Measurements from ENCODE around the gene GNG4. TPM values are rescaled to one million over a fixed set of nuclear protein-coding genes. Genes with fewer than 3 reads are reported as not detected.

GNG4 gene
- total RNA-seq, 1 experiment from 2014 or later = 34.4 TPM

GRCh38 chr1:235688096-235688495 lies 38.5 kb upstream of the GNG4 start:
- Histone ChIP-seq H2BK120ac (ENCODE audit: low read depth, low read length, poor library complexity, severe bottlenecking) (no peak overlapping the region), H4K20me1 (ENCODE audit: control insufficient read depth, insufficient read depth, insufficient read length) (no peaks in the 10 kb centered on the region), H3T11ph (ENCODE audit: low read length) (no peak overlapping the region), H4K91ac (ENCODE audit: insufficient read length, low read depth, low read length) (no peak overlapping the region), H3K9me3 (ENCODE audit: control insufficient read depth, low read depth, low read length) (no peaks in the 10 kb centered on the region), H2BK15ac (ENCODE audit: low read depth, low read length) (no peak overlapping the region), H3K9ac (ENCODE audit: extremely low read depth, insufficient read length, low read length) (no peak overlapping the region), H3K23ac (ENCODE audit: insufficient read length, low read depth, low read length) (no peak overlapping the region), H2BK20ac (ENCODE audit: low read depth, low read length, poor library complexity, severe bottlenecking) (no peak overlapping the region), H2AK5ac (ENCODE audit: insufficient read length, low read length) (no peak overlapping the region), H2BK5ac (ENCODE audit: insufficient read length, low read length) (no peak overlapping the region), H3K27me3 (ENCODE audit: insufficient read depth, low read length) (no peaks in the 10 kb centered on the region), H3K56ac (ENCODE audit: insufficient read length, low read depth, low read length) (no peak overlapping the region), H3K18ac (ENCODE audit: insufficient read length, low read depth, low read length) (no peak overlapping the region), H3K4me1 (ENCODE audit: insufficient read depth, low read length) (no peaks in the 10 kb centered on the region; the same call in 1 of the 2 replicates), H3K79me2 (ENCODE audit: insufficient read depth, low read length) (no peaks in the 10 kb centered on the region), H2AFZ (ENCODE audit: low read length) (no peak overlapping the region), H3K79me1 (ENCODE audit: insufficient read depth, low read depth, low read length, poor library complexity, severe bottlenecking) (no peaks in the 10 kb centered on the region), H4K5ac (ENCODE audit: insufficient read length, low read depth, low read length) (no peak overlapping the region), H3K4me2 (ENCODE audit: insufficient read depth, insufficient read length, low read length) (no peak overlapping the region), H4K8ac (replicated peaks; ENCODE audit: insufficient read length, low read depth, low read length) (no peak overlapping the region), H3K4ac (ENCODE audit: low read depth, low read length) (no peak overlapping the region), H3K14ac (ENCODE audit: insufficient read depth, low read length) (no peak overlapping the region), H2BK12ac (ENCODE audit: insufficient read length, low read depth, low read length) (no peak overlapping the region), H3K23me2 (ENCODE audit: insufficient read length, low read depth, low read length, poor library complexity, severe bottlenecking) (no peaks in the 10 kb centered on the region), H3K27ac (ENCODE audit: insufficient read length, low read depth, low read length) (no peak overlapping the region)
- H3K4me3 Mint-ChIP-seq = no peak overlapping the region
- 100% methylated on average over 2 of the region's 3 CpGs for WGBS (ENCODE audit: extremely low coverage, insufficient read length, low lambda C conversion rate)
- no peaks in the 10 kb centered on the region for H3K9me3 Mint-ChIP-seq
- H3K36me3 Mint-ChIP-seq (ENCODE audit: insufficient read depth in 1 of 3, low read depth in 3 of 3) = no peaks in the 10 kb centered on the region
- peaks cover 4 to 9% of the 10 kb centered on the region in 2 experiments for H3K4me1 Mint-ChIP-seq
- DNase-seq = no peak
- no peak overlapping the region for H3K27ac Mint-ChIP-seq
- H3K27me3 Mint-ChIP-seq (ENCODE audit: low read depth) = no peaks in the 10 kb centered on the region
- TF ChIP-seq CTCF (conservative IDR thresholded peaks at IDR 0.05) = no peak
